Measurements from ENCODE around the gene PRKCD.

DNA sequence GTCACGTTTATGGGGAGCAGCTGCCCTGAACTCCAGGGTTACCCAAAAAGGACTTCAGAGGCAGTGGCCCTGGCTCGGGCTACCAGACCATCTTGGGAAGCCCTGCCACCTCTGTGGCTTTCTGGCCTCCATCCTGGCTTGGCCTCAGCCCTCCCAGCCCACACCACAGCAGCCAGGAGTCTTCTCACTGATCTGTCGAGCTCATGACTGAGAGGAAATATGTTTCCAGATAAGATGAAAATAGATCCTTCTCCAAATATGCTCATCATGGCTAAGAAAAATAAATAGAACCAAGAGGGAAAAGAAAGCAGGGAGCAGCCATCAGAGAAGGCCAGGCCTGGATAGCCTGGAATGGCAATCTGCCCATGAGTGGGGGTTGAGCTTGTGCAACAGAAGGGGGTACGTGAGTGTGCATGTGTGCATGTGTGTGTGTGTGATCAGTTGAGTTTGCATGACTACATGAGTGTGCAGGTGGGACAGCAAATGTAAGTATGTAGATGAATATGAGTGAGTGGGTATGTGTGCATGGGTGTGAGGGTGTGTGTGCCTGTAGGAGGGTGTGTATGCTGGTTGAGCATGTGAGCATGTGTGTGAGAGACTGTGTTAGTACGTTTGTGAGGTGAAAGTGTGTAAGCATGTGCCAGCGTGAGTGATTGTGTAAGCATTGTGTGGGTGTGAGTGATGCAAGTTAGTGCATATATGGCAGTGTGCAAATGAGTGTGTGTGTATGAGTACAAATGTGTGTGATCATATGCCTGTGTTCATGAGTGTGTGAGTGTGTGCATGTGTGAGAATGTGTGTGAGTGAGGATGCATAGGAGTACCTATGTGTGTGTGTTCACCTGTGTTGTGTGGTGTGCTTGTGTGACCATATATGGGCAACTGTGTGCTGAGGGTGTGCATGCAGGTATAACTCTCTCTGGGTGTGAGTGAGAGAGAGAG lies 20.8 kb upstream of the PRKCD start:
- TF ChIP-seq FOXA1 (IDR thresholded peaks at IDR 0.05) (no peak), SUZ12 (IDR thresholded peaks at IDR 0.05) (no peak), TARDBP (IDR thresholded peaks at IDR 0.05) (no peak), FOXK2 (IDR thresholded peaks at IDR 0.05) (no peak), ELF4 (IDR thresholded peaks at IDR 0.05) (no peak), ZNF384 (IDR thresholded peaks at IDR 0.05) (no peak), SP1 (IDR thresholded peaks at IDR 0.05) (no peak), CTBP1 (IDR thresholded peaks at IDR 0.05; ENCODE audit: borderline replicate concordance) (no peak), FOXM1 (IDR thresholded peaks at IDR 0.05; ENCODE audit: borderline replicate concordance) (no peak), L3MBTL2 (conservative IDR thresholded peaks at IDR 0.05) (no peak)
